ENCODE data around the gene AGBL1. TPM values are rescaled to one million over a fixed set of nuclear protein-coding genes. Genes with fewer than 3 reads are reported as not detected.
"Not testable (repeated sequence)": the region's sequence is repeated elsewhere in the genome, so short reads cannot be mapped to it uniquely, and the experiment has no call there.

AGBL1 gene
- total and polyA plus RNA-seq, 2 donors: under 0.01 to 0.02 TPM

DNA sequence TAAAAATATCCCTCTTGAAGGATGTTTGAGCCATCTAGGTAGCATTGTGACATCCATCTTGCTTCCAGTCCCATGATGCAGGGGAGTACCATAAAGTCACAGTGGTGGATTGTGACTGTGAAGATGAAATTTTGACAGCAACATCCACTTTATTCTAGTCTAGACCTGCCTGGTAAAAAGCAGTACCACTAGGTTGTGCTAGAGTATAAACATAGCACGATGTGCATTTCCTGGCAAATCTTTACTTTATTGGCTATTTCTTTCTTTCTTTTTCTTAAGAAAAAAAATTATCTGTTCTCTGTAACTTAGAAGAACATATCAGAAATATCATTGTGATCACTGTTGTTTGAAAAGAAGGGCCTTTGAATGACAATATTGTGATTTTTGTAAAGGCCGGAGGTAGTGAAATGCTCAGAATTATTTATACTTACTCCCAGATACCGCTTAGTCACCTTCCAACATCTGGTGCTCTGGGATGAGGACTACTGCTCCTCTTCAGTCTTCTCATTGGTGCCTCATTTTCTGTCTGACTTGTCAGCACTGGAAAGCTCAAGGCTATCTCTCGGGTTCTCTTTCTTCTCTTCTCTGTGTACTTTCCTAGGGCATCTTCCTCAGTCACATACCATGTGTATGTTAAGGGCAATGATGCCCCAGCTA, 35.6 kb downstream of the AGBL1 start:
- WGBS: 88% methylated on average over 4 of the region's 4 CpGs
- H3K36me3 ChIP-seq (ENCODE audit: control insufficient read depth in 2 of 2, insufficient read depth in 2 of 2, low read length in 1 of 2): no peaks in the 10 kb centered on the region
- DNase-seq (ENCODE audit: low read depth in 6 of 9, low spot score in 9 of 9): no peak
- no peaks in the 10 kb centered on the region for H3K4me1 ChIP-seq (ENCODE audit: control insufficient read depth in 2 of 2, insufficient read depth in 2 of 2, low read length in 2 of 2)
- H3K4me3 ChIP-seq (ENCODE audit: low read length in 2 of 2): no peak overlapping the region
- H3K27ac ChIP-seq (ENCODE audit: low read depth in 1 of 2, low read length in 1 of 2): no peak overlapping the region
- H3K9me3 ChIP-seq (ENCODE audit: control insufficient read depth in 2 of 2, insufficient read depth in 1 of 2, low read length in 1 of 2): no peaks in the 10 kb centered on the region
- no peaks in the 10 kb centered on the region for H3K27me3 ChIP-seq (ENCODE audit: control insufficient read depth in 2 of 2, insufficient read depth in 1 of 2, low read length in 1 of 2)

DNA sequence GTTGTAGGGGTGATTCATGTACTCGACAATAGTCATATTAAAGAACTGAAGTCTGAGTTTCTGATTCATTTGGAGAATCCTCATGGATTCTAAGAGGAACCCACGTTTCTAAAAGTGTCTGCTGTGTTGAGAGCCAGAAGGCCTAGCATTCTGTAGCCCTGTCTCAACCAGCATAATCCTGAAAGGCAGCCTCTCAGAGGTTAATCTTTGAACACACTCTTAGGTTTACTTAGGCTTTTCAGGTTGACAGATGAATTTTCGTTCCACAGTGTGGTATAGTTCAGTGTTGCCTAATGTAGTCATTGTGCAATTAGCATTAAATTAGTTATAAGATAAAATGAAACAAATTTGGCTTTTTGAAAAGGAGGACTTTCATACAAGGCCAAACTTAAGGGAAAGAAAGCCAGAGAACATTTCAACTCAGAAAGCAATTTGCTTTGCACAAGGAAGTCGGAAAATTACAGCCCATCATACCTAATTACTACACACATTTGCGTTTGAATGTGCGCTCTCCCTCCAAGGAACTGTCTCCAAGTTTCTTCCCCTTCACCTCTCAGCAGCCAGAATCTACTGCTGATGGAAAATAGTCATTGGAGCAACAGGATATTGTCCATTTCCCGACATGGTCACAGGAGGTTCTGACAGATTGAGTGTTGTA, 42.0 kb downstream of the AGBL1 start:
- WGBS: 72% methylated on average over 7 of the region's 7 CpGs

GRCh38 chr15:86122691-86123391, 43.2 kb downstream of the AGBL1 start:
- H3K27me3 ChIP-seq (ENCODE audit: control insufficient read depth in 2 of 2, insufficient read depth in 1 of 2, low read length in 1 of 2); H3K9me3 ChIP-seq (ENCODE audit: control insufficient read depth in 2 of 2, insufficient read depth in 1 of 2, low read length in 1 of 2); H3K4me3 ChIP-seq (ENCODE audit: low read length in 2 of 2); H3K36me3 ChIP-seq (ENCODE audit: control insufficient read depth in 2 of 2, insufficient read depth in 2 of 2, low read length in 1 of 2); H3K27ac ChIP-seq (ENCODE audit: low read depth in 1 of 2, low read length in 1 of 2); H3K4me1 ChIP-seq (ENCODE audit: control insufficient read depth in 2 of 2, insufficient read depth in 2 of 2, low read length in 2 of 2); DNase-seq (ENCODE audit: low read depth in 6 of 9, low spot score in 9 of 9): not testable (repeated sequence)
- 84% methylated on average over 3 of the region's 3 CpGs for WGBS

More for the DNA sequence above, 42.0 kb downstream of the AGBL1 start:
- Histone ChIP-seq H3K36me3 (ENCODE audit: control insufficient read depth in 2 of 2, insufficient read depth in 2 of 2, low read length in 1 of 2) (no peaks in the 10 kb centered on the region), H3K27ac (ENCODE audit: low read depth in 1 of 2, low read length in 1 of 2) (no peak overlapping the region), H3K27me3 (ENCODE audit: control insufficient read depth in 2 of 2, insufficient read depth in 1 of 2, low read length in 1 of 2) (no peaks in the 10 kb centered on the region), H3K4me3 (ENCODE audit: low read length in 2 of 2) (no peak overlapping the region), H3K9me3 (ENCODE audit: control insufficient read depth in 2 of 2, insufficient read depth in 1 of 2, low read length in 1 of 2) (no peaks in the 10 kb centered on the region), H3K4me1 (ENCODE audit: control insufficient read depth in 2 of 2, insufficient read depth in 2 of 2, low read length in 2 of 2) (no peaks in the 10 kb centered on the region)
- no peak for DNase-seq (ENCODE audit: low read depth in 6 of 9, low spot score in 9 of 9)

DNA sequence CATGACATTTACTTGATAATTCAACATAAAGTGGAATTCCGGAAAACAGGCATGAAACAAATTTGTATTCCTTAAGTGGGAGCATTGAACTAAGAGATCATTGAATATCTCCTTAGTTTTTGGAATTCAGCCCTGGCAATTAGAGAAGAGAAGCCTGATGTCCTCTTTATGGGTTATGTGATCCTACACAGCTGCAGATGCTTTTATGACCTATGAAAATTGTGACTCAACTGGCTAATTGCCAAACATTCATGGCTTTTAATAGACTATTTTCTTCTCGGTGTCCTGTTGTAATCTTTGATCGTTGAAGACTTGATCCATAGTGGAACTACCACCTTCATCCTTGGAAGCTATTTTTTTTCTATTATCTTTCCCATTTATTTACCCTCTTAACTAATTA, 46.1 kb downstream of the AGBL1 start:
- Histone ChIP-seq H3K4me1 (ENCODE audit: control insufficient read depth in 2 of 2, insufficient read depth in 2 of 2, low read length in 2 of 2) (no peaks in the 10 kb centered on the region), H3K36me3 (ENCODE audit: control insufficient read depth in 2 of 2, insufficient read depth in 2 of 2, low read length in 1 of 2) (no peaks in the 10 kb centered on the region), H3K4me3 (ENCODE audit: low read length in 2 of 2) (no peak overlapping the region), H3K27ac (ENCODE audit: low read depth in 1 of 2, low read length in 1 of 2) (no peak overlapping the region), H3K9me3 (ENCODE audit: control insufficient read depth in 2 of 2, insufficient read depth in 1 of 2, low read length in 1 of 2) (no peaks in the 10 kb centered on the region), H3K27me3 (ENCODE audit: control insufficient read depth in 2 of 2, insufficient read depth in 1 of 2, low read length in 1 of 2) (no peaks in the 10 kb centered on the region)
- 94% methylated on average over 3 of the region's 3 CpGs for WGBS
- DNase-seq (ENCODE audit: low read depth in 6 of 9, low spot score in 9 of 9): no peak

DNA sequence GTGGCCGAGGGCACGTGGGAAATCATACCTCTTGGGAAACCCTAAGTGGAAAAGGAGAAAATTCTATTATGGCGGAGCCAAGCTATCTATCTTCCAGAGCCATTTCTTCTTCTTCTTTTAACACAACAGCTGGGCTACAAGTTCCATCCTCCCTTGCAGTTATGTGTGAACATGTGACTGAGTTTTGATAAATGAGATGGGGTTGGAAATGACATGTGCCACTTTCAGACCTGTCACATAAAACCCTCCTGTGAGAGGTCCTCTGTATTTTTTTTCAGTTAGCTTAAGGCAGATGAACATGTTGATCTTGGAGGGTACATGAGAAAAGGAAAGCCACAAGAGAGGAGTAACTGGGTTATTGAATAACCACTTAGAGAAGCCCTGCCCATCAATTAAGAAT, 47.9 kb downstream of the AGBL1 start:
- H3K4me3 ChIP-seq (ENCODE audit: low read length in 2 of 2): no peak overlapping the region
- H3K9me3 ChIP-seq (ENCODE audit: control insufficient read depth in 2 of 2, insufficient read depth in 1 of 2, low read length in 1 of 2): no peaks in the 10 kb centered on the region
- no peaks in the 10 kb centered on the region for H3K4me1 ChIP-seq (ENCODE audit: control insufficient read depth in 2 of 2, insufficient read depth in 2 of 2, low read length in 2 of 2)
- H3K36me3 ChIP-seq (ENCODE audit: control insufficient read depth in 2 of 2, insufficient read depth in 2 of 2, low read length in 1 of 2): no peaks in the 10 kb centered on the region
- WGBS: 88% methylated on average over 3 of the region's 3 CpGs
- no peak overlapping the region for H3K27ac ChIP-seq (ENCODE audit: low read depth in 1 of 2, low read length in 1 of 2)
- DNase-seq (ENCODE audit: low read depth in 6 of 9, low spot score in 9 of 9): no peak
- H3K27me3 ChIP-seq (ENCODE audit: control insufficient read depth in 2 of 2, insufficient read depth in 1 of 2, low read length in 1 of 2): no peaks in the 10 kb centered on the region

- H3K36me3 ChIP-seq (ENCODE audit: control insufficient read depth in 2 of 2, insufficient read depth in 2 of 2, low read length in 1 of 2): no peaks in the 10 kb centered on the region
- H3K9me3 ChIP-seq (ENCODE audit: control insufficient read depth in 2 of 2, insufficient read depth in 1 of 2, low read length in 1 of 2): no peaks in the 10 kb centered on the region
- H3K27me3 ChIP-seq (ENCODE audit: control insufficient read depth in 2 of 2, insufficient read depth in 1 of 2, low read length in 1 of 2): no peaks in the 10 kb centered on the region
- 24% methylated on average over 6 of the region's 6 CpGs for WGBS
- H3K27ac ChIP-seq (ENCODE audit: low read depth in 1 of 2, low read length in 1 of 2): no peak overlapping the region
- no peaks in the 10 kb centered on the region for H3K4me1 ChIP-seq (ENCODE audit: control insufficient read depth in 2 of 2, insufficient read depth in 2 of 2, low read length in 2 of 2)
- H3K4me3 ChIP-seq (ENCODE audit: low read length in 2 of 2): no peak overlapping the region
- DNase-seq (ENCODE audit: low read depth in 6 of 9, low spot score in 9 of 9): no peak
Observed at GRCh38 chr15:86135041-86135440, 55.4 kb downstream of the AGBL1 start.

GRCh38 chr15:86136861-86137260, 57.2 kb downstream of the AGBL1 start:
- 91% methylated on average over 2 of the region's 2 CpGs for WGBS
- DNase-seq (ENCODE audit: low read depth in 6 of 9, low spot score in 9 of 9): no peak
- H3K9me3 ChIP-seq (ENCODE audit: control insufficient read depth in 2 of 2, insufficient read depth in 1 of 2, low read length in 1 of 2): no peaks in the 10 kb centered on the region
- no peaks in the 10 kb centered on the region for H3K27me3 ChIP-seq (ENCODE audit: control insufficient read depth in 2 of 2, insufficient read depth in 1 of 2, low read length in 1 of 2)
- no peaks in the 10 kb centered on the region for H3K4me1 ChIP-seq (ENCODE audit: control insufficient read depth in 2 of 2, insufficient read depth in 2 of 2, low read length in 2 of 2)
- no peak overlapping the region for H3K4me3 ChIP-seq (ENCODE audit: low read length in 2 of 2)
- H3K27ac ChIP-seq (ENCODE audit: low read depth in 1 of 2, low read length in 1 of 2): no peak overlapping the region
- no peaks in the 10 kb centered on the region for H3K36me3 ChIP-seq (ENCODE audit: control insufficient read depth in 2 of 2, insufficient read depth in 2 of 2, low read length in 1 of 2)

- H3K27ac ChIP-seq (ENCODE audit: low read depth in 1 of 2, low read length in 1 of 2): no peak overlapping the region
- no peaks in the 10 kb centered on the region for H3K9me3 ChIP-seq (ENCODE audit: control insufficient read depth in 2 of 2, insufficient read depth in 1 of 2, low read length in 1 of 2)
- H3K4me3 ChIP-seq (ENCODE audit: low read length in 2 of 2): no peak overlapping the region
- no peaks in the 10 kb centered on the region for H3K27me3 ChIP-seq (ENCODE audit: control insufficient read depth in 2 of 2, insufficient read depth in 1 of 2, low read length in 1 of 2)
- no peaks in the 10 kb centered on the region for H3K4me1 ChIP-seq (ENCODE audit: control insufficient read depth in 2 of 2, insufficient read depth in 2 of 2, low read length in 2 of 2)
- H3K36me3 ChIP-seq (ENCODE audit: control insufficient read depth in 2 of 2, insufficient read depth in 2 of 2, low read length in 1 of 2): no peaks in the 10 kb centered on the region
- DNase-seq (ENCODE audit: low read depth in 6 of 9, low spot score in 9 of 9): no peak
- WGBS: 91% methylated on average over 3 of the region's 3 CpGs
Observed at GRCh38 chr15:86138798-86139197, 59.1 kb downstream of the AGBL1 start.

- no peaks in the 10 kb centered on the region for H3K4me1 ChIP-seq (ENCODE audit: control insufficient read depth in 2 of 2, insufficient read depth in 2 of 2, low read length in 2 of 2)
- H3K27ac ChIP-seq (ENCODE audit: low read depth in 1 of 2, low read length in 1 of 2): no peak overlapping the region
- no peak overlapping the region for H3K4me3 ChIP-seq (ENCODE audit: low read length in 2 of 2)
- DNase-seq (ENCODE audit: low read depth in 6 of 9, low spot score in 9 of 9): no peak
- 76% methylated on average over 9 of the region's 9 CpGs for WGBS
- no peaks in the 10 kb centered on the region for H3K27me3 ChIP-seq (ENCODE audit: control insufficient read depth in 2 of 2, insufficient read depth in 1 of 2, low read length in 1 of 2)
- H3K9me3 ChIP-seq (ENCODE audit: control insufficient read depth in 2 of 2, insufficient read depth in 1 of 2, low read length in 1 of 2): no peaks in the 10 kb centered on the region
- H3K36me3 ChIP-seq (ENCODE audit: control insufficient read depth in 2 of 2, insufficient read depth in 2 of 2, low read length in 1 of 2): no peaks in the 10 kb centered on the region
Observed at GRCh38 chr15:86139828-86140227, 60.2 kb downstream of the AGBL1 start.
